ENCODE results near the gene CNTNAP2.

- no peak for TF ChIP-seq CTCF (IDR thresholded peaks at IDR 0.05; ENCODE audit: insufficient read depth, low read length, poor library complexity, severe bottlenecking)
- TF ChIP-seq EZH2phosphoT487 (conservative IDR thresholded peaks at IDR 0.05; ENCODE audit: low read length): no peak
These were observed 897.8 kb downstream of the CNTNAP2 start for GRCh38 chr7:147014286-147014955.
